Chondrocyte (in vitro differentiated cells): ENCODE measurements around the gene GPR160. TPM values are rescaled to one million over a fixed set of nuclear protein-coding genes. Genes with fewer than 3 reads are reported as not detected.

Experiments used
- DNase-seq: peaks from one replicate; pipeline ENCODE4 v3.0.0; 2021; ENCODE audit warnings: mixed read lengths, low spot score
- H3K27ac Mint-ChIP-seq: one replicate; pipeline ENCODE4 v1.8.0; 2021; ENCODE audit warnings: mild to moderate bottlenecking, moderate library complexity, mixed read lengths; ENCODE audit not compliant: unreplicated experiment
- H3K27me3 Mint-ChIP-seq: 2 replicates; pipeline ENCODE4 v1.8.0; 2021; ENCODE audit warnings: low read depth, mixed read lengths
- H3K36me3 Mint-ChIP-seq: 2 replicates; pipeline ENCODE4 v1.8.0; 2021; ENCODE audit warnings: low read depth, mixed read lengths
- H3K4me1 Mint-ChIP-seq: 2 replicates; pipeline ENCODE4 v1.8.0; 2021; ENCODE audit warnings: low read depth, mild to moderate bottlenecking, mixed read lengths
- H3K4me3 Mint-ChIP-seq: one replicate; pipeline ENCODE4 v1.8.0; 2021; ENCODE audit warnings: mild to moderate bottlenecking, moderate library complexity, mixed read lengths; ENCODE audit not compliant: unreplicated experiment
- H3K9me3 Mint-ChIP-seq: 2 replicates; pipeline ENCODE4 v1.8.0; 2021; ENCODE audit warnings: low read depth, mixed read lengths
- total RNA-seq: library from RNA; stranded (reverse); gene quantifications from 3 replicates; pipeline ENCODE4 v1.2.1, GENCODE V29; 2021
- TF ChIP-seq, protein P1 (sequence below): fragments of 200-600 bp; sonication (generic); IDR thresholded peaks from 2 replicates; pipeline ENCODE4 v1.5.0; 2021; ENCODE audit warnings: antibody characterized with exemption, mild to moderate bottlenecking, moderate library complexity

Gene GPR160
- total RNA-seq, 1 donor from 2014 or later: 0.37 TPM

DNA sequence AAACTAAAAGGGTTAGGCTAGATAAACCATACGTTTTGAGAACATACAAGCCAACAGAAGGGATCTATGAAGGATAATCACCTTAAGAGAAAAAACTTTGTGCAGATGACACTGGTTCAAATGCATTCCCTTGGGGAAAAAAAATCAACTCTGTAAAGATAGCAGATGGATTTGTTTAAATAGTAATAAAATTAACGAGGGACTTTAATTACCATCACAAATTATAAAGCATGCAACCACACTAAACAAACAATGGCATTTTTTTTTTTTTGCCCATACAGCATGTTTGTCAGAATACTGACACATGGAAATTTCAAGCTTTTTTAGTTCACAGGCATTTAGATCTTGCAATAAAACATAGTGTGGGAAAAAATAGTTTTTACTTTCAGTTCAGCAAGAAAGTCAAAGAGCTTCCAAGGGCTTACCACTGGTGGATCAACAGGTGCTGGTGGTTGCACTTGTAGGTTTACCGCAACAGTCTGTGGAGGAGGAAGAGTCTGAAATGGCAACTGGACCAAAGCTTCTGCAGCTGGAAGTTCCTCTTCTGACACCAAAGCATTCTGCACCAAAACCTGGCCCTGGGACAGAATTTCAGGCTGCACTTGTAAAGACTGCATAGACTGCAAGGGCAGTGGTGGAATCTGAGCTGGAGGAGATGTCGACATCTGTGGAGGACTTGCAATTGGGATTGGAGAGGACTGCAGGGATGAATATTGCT lies 90.6 kb downstream of the GPR160 start:
- H3K27me3 Mint-ChIP-seq: no peaks in the 10 kb centered on the region
- H3K36me3 Mint-ChIP-seq: peaks cover 15% of the 10 kb centered on the region
- H3K4me3 Mint-ChIP-seq: no peak overlapping the region
- TF ChIP-seq, protein P1, sequence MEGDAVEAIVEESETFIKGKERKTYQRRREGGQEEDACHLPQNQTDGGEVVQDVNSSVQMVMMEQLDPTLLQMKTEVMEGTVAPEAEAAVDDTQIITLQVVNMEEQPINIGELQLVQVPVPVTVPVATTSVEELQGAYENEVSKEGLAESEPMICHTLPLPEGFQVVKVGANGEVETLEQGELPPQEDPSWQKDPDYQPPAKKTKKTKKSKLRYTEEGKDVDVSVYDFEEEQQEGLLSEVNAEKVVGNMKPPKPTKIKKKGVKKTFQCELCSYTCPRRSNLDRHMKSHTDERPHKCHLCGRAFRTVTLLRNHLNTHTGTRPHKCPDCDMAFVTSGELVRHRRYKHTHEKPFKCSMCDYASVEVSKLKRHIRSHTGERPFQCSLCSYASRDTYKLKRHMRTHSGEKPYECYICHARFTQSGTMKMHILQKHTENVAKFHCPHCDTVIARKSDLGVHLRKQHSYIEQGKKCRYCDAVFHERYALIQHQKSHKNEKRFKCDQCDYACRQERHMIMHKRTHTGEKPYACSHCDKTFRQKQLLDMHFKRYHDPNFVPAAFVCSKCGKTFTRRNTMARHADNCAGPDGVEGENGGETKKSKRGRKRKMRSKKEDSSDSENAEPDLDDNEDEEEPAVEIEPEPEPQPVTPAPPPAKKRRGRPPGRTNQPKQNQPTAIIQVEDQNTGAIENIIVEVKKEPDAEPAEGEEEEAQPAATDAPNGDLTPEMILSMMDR: no peak
- DNase-seq: no peak
- H3K4me1 Mint-ChIP-seq: peaks cover 20% of the 10 kb centered on the region
- H3K27ac Mint-ChIP-seq: peak overlapping the region; percentile 76
- no peaks in the 10 kb centered on the region for H3K9me3 Mint-ChIP-seq

DNA sequence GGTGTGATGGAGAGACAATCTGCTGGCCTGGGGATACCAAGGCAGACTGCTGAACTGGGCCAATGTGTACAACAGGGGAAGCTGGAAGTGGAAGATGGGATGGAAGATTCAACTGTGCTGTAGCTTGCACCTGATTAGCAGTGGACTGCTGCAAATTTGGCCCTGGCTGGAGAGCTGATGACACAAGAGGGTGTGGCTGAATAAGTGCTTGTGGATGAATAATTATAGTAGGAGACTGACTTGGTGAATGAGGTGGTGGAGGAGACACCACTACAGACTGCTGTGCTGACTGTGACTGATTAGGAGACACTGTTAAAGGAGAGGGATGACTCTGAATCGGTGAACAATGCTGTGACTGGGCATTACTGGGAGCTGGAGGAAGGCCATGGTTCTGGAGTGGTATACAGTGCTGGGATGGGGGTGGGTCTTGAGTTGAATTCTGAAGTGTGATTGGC lies 91.2 kb downstream of the GPR160 start:
- peak overlapping the region; percentile 76 for H3K27ac Mint-ChIP-seq
- no peaks in the 10 kb centered on the region for H3K9me3 Mint-ChIP-seq
- H3K36me3 Mint-ChIP-seq: peaks cover 17% of the 10 kb centered on the region
- H3K27me3 Mint-ChIP-seq: no peaks in the 10 kb centered on the region
- no peak overlapping the region for H3K4me3 Mint-ChIP-seq
- H3K4me1 Mint-ChIP-seq: peaks cover 20% of the 10 kb centered on the region
- TF ChIP-seq, protein P1: no peak
- no peak for DNase-seq

DNA sequence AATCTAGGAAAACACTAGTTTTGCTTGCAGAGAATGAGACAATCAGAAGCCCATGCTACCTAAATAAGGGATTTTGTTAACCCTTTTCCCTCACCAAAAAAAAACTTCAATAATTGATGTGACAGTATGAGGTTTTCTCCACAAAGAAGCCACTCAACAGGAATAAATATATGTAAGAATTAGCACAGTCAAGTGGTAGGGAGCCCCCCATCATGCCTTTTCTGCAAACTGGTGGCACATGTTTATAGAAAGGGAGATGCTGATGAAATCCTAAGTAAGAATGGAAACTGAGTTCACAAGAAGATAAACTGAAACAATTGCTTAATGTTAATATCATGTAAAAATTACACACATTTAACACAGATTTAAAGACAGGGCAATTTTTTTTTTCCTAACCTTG lies 92.7 kb downstream of the GPR160 start:
- Mint-ChIP-seq H3K9me3 (no peaks in the 10 kb centered on the region), H3K27ac (peak overlapping the region; percentile 45), H3K4me3 (no peak overlapping the region), H3K27me3 (no peaks in the 10 kb centered on the region), H3K36me3 (peaks cover 26% of the 10 kb centered on the region), H3K4me1 (peaks cover 20% of the 10 kb centered on the region)
- TF ChIP-seq, protein P1: no peak
- DNase-seq: no peak

DNA sequence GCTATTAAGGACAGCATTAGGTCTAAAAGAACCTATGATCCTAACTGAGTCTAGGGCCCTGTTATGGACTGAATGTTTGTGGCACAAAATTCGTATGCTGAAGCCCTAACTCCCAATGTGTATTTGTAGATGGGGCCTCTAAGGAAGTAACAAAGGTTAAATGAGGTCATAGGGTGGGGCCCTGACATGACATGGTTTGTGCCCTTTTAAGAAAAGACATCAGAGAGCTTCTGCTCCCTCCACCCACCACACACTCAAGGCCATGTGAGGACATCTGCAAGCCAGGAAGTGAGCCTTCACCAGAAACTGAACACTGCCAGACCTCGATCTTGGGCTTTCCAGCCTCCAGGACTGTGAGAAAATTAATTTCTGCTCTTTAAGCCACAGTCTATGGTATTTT lies 94.5 kb downstream of the GPR160 start:
- TF ChIP-seq, protein P1: no peak
- Mint-ChIP-seq H3K4me1 (peaks cover 20% of the 10 kb centered on the region), H3K36me3 (peaks cover 33% of the 10 kb centered on the region)

More for the DNA sequence above, 94.5 kb downstream of the GPR160 start:
- Mint-ChIP-seq H3K9me3 (no peaks in the 10 kb centered on the region), H3K27me3 (no peaks in the 10 kb centered on the region), H3K4me3 (no peak overlapping the region), H3K27ac (no peak overlapping the region)
- DNase-seq: no peak

Other genes with a start within 250 kb of the GPR160 start
- gene LRRIQ4, start 225.1 kb upstream of the GPR160 start, total RNA-seq: not detected in 3 replicates
- 1.5 to 2.2 TPM (median 1.9 TPM) in 3 replicates for gene LRRC34, start 225.1 kb upstream of the GPR160 start, total RNA-seq
- gene LRRC31, start 168.1 kb upstream of the GPR160 start, total RNA-seq: not detected in 3 replicates
- gene SAMD7, start 126.4 kb upstream of the GPR160 start, total RNA-seq: not detected in 3 replicates
- gene SEC62, start 71.2 kb upstream of the GPR160 start, total RNA-seq: 99.2 to 128 TPM (median 106 TPM) in 3 replicates
- 45.6 to 52.6 TPM (median 45.8 TPM) in 3 replicates for gene PHC3, start 143.7 kb downstream of the GPR160 start, total RNA-seq
- gene PRKCI, start 184.4 kb downstream of the GPR160 start, total RNA-seq: 36.7 to 59.8 TPM (median 55.4 TPM) in 3 replicates